GM21619 (cell line): ENCODE measurements around the gene TRAP1.
"Not testable (repeated sequence)": the region's sequence is repeated elsewhere in the genome, so short reads cannot be mapped to it uniquely, and the experiment has no call there.

Experiments used
- ATAC-seq: cut with Tn5 transposase; IDR thresholded peaks from one replicate; pipeline ENCODE4 v1.9.1; 2021; ENCODE audit not compliant: unreplicated experiment

TRAP1 gene

GRCh38 chr16:3674513-3675295, 42.6 kb downstream of the TRAP1 start:
- no peak for ATAC-seq

GRCh38 chr16:3673676-3674377, 43.5 kb downstream of the TRAP1 start:
- no peak for ATAC-seq

- ATAC-seq: no peak
These were observed 44.1 kb downstream of the TRAP1 start for GRCh38 chr16:3673201-3673600.

GRCh38 chr16:3672571-3673041, 44.7 kb downstream of the TRAP1 start:
- ATAC-seq: no peak

- no peak for ATAC-seq
These were observed 45.9 kb downstream of the TRAP1 start for GRCh38 chr16:3671424-3671823.

GRCh38 chr16:3670711-3671110, 46.6 kb downstream of the TRAP1 start:
- no peak for ATAC-seq

- no peak for ATAC-seq
These were observed 48.2 kb downstream of the TRAP1 start for GRCh38 chr16:3669082-3669481.

GRCh38 chr16:3668626-3669025, 48.7 kb downstream of the TRAP1 start:
- no peak for ATAC-seq

GRCh38 chr16:3665508-3665907, 51.8 kb downstream of the TRAP1 start:
- ATAC-seq: no peak

- no peak for ATAC-seq
These were observed 53.0 kb downstream of the TRAP1 start for GRCh38 chr16:3664187-3664896.

GRCh38 chr16:3662601-3663000, 54.7 kb downstream of the TRAP1 start:
- ATAC-seq: no peak

- no peak for ATAC-seq
These were observed 55.4 kb downstream of the TRAP1 start for GRCh38 chr16:3661922-3662321.

GRCh38 chr16:3661311-3661710, 56.0 kb downstream of the TRAP1 start:
- no peak for ATAC-seq

GRCh38 chr16:3659251-3659650, 58.1 kb downstream of the TRAP1 start:
- ATAC-seq: no peak

GRCh38 chr16:3656491-3657468, 60.5 kb downstream of the TRAP1 start:
- no peak for ATAC-seq

GRCh38 chr16:3656160-3656490, 61.2 kb downstream of the TRAP1 start:
- ATAC-seq: not testable (repeated sequence)

- ATAC-seq: no peak
These were observed 61.7 kb downstream of the TRAP1 start for GRCh38 chr16:3655396-3656159.

- no peak for ATAC-seq
These were observed 62.3 kb downstream of the TRAP1 start for GRCh38 chr16:3655030-3655395.

- ATAC-seq: no peak
These were observed 62.9 kb downstream of the TRAP1 start, which contains the start of gene DNASE1 for GRCh38 chr16:3654249-3654991. Gene DNASE1, plus strand, starts transcription at chr16:3654691. Its CDS starts 683 bp downstream, at chr16:3655374.
